K562 (cell line): ENCODE measurements around the gene WDR62. TPM values are rescaled to one million over a fixed set of nuclear protein-coding genes. Genes with fewer than 3 reads are reported as not detected.

ENCODE experiments used
- BHLHE40 ChIP-seq: IDR thresholded peaks from 2 replicates; pipeline ENCODE4 v1.6.1; 2011; ENCODE audit warnings: low read length, improper control_type of control experiment
- CCAR2 ChIP-seq: fragments of 200-400 bp; formaldehyde crosslinking; IDR thresholded peaks from 2 replicates; pipeline ENCODE4 v1.6.1; 2017; ENCODE audit warnings: mild to moderate bottlenecking, low read depth, low read length
- DACH1 ChIP-seq: fragments of 450-650 bp; IDR thresholded peaks from 2 replicates; pipeline ENCODE4 v1.6.1; 2018; ENCODE audit not compliant: partially characterized antibody
- ESRRA ChIP-seq: fragments of 450-650 bp; IDR thresholded peaks from 2 replicates; pipeline ENCODE4 v1.6.1; 2014; ENCODE audit warnings: low read depth, mild to moderate bottlenecking, moderate library complexity, borderline replicate concordance
- ESRRB ChIP-seq: fragments of 250-450 bp; sonication (Bioruptor Pico); IDR thresholded peaks from 2 replicates; pipeline ENCODE4 v1.5.0; 2020; ENCODE audit warnings: mild to moderate bottlenecking, moderate library complexity, borderline replicate concordance
- MXI1 ChIP-seq: IDR thresholded peaks from 2 replicates; pipeline ENCODE4 v1.6.1; 2011; ENCODE audit warnings: low read depth, mild to moderate bottlenecking, improper control_type of control experiment, low read length
- PTRF ChIP-seq: fragments of 450-650 bp; IDR thresholded peaks from 2 replicates; pipeline ENCODE4 v1.6.1; 2016; ENCODE audit warnings: mild to moderate bottlenecking, missing genetic modification characterization, missing compliant biosample characterization
- RNF2 ChIP-seq: sonication (generic); IDR thresholded peaks from 2 replicates; pipeline ENCODE4 v1.6.1; 2016
- SMAD1 ChIP-seq: fragments of 150-350 bp; IDR thresholded peaks from 2 replicates; pipeline ENCODE4 v1.6.1; 2014; ENCODE audit warnings: low read length, low read depth; ENCODE audit not compliant: partially characterized antibody
- SREBF2 ChIP-seq: sonication (generic); formaldehyde crosslinking; IDR thresholded peaks from 2 replicates; pipeline ENCODE4 v1.4.0; 2020; ENCODE audit warnings: mild to moderate bottlenecking, missing genetic modification reagents
- SRSF3 ChIP-seq: fragments of 200-400 bp; formaldehyde crosslinking; IDR thresholded peaks from 2 replicates; pipeline ENCODE4 v1.6.1; 2016; ENCODE audit warnings: mild to moderate bottlenecking, low read length, moderate library complexity; ENCODE audit not compliant: insufficient read depth
- U2AF2 ChIP-seq: fragments of 200-400 bp; formaldehyde crosslinking; optimal IDR thresholded peaks from 2 replicates; pipeline ENCODE3; 2017; ENCODE audit warnings: low read depth, mild to moderate bottlenecking, low read length
- ZNF512 ChIP-seq: IDR thresholded peaks from 2 replicates; pipeline ENCODE4 v1.6.1; 2016; ENCODE audit warnings: missing genetic modification characterization, missing compliant biosample characterization
- polyA plus RNA-seq, 8 experiments: library from polyadenylated mRNA; depleted of rRNA in 4 of 8; stranded (reverse) in 5 of 8; unstranded in 3 of 8; fragments of >200 nt; fragmentation: Nextera tagmentation in 2 of 8; fragmentation: Illumina TruSeq in 1 of 8; extraction: Ambion mirVana in 2 of 8; extraction: Trizol in 1 of 8; gene quantifications; 2 replicates each; pipeline versions ENCODE4 v1.2.1 to v1.2.3, GENCODE V29; 2011 to 2014; ENCODE audit warnings: inconsistent platforms in 1 of 8, missing spikeins in 1 of 8
- total RNA-seq, 7 experiments: library from RNA; depleted of rRNA in 6 of 7; stranded (reverse); fragments of >200 nt in 6 of 7; fragmentation: Illumina TruSeq in 2 of 7; extraction: Trizol in 2 of 7; gene quantifications; 2 replicates each; pipeline versions ENCODE4 v1.2.1 to v1.2.3, GENCODE V29; 2011 to 2021; ENCODE audit warnings: low replicate concordance in 1 of 7
- TF ChIP-seq, protein P1 (sequence below): fragments of 250-450 bp; sonication (Bioruptor Pico); IDR thresholded peaks from 2 replicates; pipeline ENCODE4 v1.5.1; 2021; ENCODE audit warnings: mild to moderate bottlenecking
- TF ChIP-seq, protein P2 (sequence below): fragments of 450-650 bp; IDR thresholded peaks from 2 replicates; pipeline ENCODE4 v1.6.1; 2018; ENCODE audit not compliant: partially characterized antibody
- TF ChIP-seq, protein P3 (sequence below): sonication (generic); formaldehyde crosslinking; IDR thresholded peaks from 2 replicates; pipeline ENCODE4 v1.4.0; 2020; ENCODE audit warnings: mild to moderate bottlenecking, missing genetic modification reagents
- TF ChIP-seq, protein P4 (sequence below): IDR thresholded peaks from 3 replicates; pipeline ENCODE4 v1.6.1; 2011; ENCODE audit warnings: borderline replicate concordance, mild to moderate bottlenecking; ENCODE audit not compliant: insufficient read length, insufficient read depth

WDR62 gene
- total and polyA plus RNA-seq, 9 of the 15 experiments (the other 6 are each of a cell fraction or from before 2014, with no cell fraction given), result 0.35 to 32.8 (median 14.4) TPM

- TF ChIP-seq, protein P1, sequence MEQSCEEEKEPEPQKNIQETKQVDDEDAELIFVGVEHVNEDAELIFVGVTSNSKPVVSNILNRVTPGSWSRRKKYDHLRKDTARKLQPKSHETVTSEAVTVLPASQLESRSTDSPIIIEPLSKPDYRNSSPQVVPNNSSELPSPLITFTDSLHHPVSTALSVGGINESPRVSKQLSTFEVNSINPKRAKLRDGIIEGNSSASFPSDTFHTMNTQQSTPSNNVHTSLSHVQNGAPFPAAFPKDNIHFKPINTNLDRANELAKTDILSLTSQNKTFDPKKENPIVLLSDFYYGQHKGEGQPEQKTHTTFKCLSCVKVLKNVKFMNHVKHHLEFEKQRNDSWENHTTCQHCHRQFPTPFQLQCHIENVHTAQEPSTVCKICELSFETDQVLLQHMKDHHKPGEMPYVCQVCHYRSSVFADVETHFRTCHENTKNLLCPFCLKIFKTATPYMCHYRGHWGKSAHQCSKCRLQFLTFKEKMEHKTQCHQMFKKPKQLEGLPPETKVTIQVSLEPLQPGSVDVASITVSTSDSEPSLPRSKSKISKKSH, result no peak
- TF ChIP-seq U2AF2 (no peak), ESRRA (no peak), ZNF512 (tag) (no peak), DACH1 (no peak), CCAR2 (no peak), SREBF2 (no peak), SMAD1 (no peak), ESRRB (CRISPR knock-in tag) (no peak), BHLHE40 (no peak), SRSF3 (no peak), MXI1 (0 out of 2 replicates have a peak, but pooled peaks have one; percentile 14), RNF2 (peak; percentile 49), PTRF (tag) (no peak)
- TF ChIP-seq, protein P2, sequence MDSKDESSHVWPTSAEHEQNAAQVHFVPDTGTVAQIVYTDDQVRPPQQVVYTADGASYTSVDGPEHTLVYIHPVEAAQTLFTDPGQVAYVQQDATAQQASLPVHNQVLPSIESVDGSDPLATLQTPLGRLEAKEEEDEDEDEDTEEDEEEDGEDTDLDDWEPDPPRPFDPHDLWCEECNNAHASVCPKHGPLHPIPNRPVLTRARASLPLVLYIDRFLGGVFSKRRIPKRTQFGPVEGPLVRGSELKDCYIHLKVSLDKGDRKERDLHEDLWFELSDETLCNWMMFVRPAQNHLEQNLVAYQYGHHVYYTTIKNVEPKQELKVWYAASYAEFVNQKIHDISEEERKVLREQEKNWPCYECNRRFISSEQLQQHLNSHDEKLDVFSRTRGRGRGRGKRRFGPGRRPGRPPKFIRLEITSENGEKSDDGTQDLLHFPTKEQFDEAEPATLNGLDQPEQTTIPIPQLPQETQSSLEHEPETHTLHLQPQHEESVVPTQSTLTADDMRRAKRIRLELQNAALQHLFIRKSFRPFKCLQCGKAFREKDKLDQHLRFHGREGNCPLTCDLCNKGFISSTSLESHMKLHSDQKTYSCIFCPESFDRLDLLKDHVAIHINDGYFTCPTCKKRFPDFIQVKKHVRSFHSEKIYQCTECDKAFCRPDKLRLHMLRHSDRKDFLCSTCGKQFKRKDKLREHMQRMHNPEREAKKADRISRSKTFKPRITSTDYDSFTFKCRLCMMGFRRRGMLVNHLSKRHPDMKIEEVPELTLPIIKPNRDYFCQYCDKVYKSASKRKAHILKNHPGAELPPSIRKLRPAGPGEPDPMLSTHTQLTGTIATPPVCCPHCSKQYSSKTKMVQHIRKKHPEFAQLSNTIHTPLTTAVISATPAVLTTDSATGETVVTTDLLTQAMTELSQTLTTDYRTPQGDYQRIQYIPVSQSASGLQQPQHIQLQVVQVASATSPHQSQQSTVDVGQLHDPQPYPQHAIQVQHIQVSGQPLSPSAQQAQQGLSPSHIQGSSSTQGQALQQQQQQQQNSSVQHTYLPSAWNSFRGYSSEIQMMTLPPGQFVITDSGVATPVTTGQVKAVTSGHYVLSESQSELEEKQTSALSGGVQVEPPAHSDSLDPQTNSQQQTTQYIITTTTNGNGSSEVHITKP, result no peak
- TF ChIP-seq, protein P3, sequence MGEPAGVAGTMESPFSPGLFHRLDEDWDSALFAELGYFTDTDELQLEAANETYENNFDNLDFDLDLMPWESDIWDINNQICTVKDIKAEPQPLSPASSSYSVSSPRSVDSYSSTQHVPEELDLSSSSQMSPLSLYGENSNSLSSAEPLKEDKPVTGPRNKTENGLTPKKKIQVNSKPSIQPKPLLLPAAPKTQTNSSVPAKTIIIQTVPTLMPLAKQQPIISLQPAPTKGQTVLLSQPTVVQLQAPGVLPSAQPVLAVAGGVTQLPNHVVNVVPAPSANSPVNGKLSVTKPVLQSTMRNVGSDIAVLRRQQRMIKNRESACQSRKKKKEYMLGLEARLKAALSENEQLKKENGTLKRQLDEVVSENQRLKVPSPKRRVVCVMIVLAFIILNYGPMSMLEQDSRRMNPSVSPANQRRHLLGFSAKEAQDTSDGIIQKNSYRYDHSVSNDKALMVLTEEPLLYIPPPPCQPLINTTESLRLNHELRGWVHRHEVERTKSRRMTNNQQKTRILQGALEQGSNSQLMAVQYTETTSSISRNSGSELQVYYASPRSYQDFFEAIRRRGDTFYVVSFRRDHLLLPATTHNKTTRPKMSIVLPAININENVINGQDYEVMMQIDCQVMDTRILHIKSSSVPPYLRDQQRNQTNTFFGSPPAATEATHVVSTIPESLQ (CRISPR knock-in tag), result peak; percentile 86
- TF ChIP-seq, protein P4, sequence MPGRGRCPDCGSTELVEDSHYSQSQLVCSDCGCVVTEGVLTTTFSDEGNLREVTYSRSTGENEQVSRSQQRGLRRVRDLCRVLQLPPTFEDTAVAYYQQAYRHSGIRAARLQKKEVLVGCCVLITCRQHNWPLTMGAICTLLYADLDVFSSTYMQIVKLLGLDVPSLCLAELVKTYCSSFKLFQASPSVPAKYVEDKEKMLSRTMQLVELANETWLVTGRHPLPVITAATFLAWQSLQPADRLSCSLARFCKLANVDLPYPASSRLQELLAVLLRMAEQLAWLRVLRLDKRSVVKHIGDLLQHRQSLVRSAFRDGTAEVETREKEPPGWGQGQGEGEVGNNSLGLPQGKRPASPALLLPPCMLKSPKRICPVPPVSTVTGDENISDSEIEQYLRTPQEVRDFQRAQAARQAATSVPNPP, result no peak
These were observed at the start of gene WDR62 (continued) for GRCh38 chr19:36054733-36055686.
